GM19452 (cell line): ENCODE data around the gene CAPN11.

Experiments used
- ATAC-seq: cut with Tn5 transposase; IDR thresholded peaks from one replicate; pipeline ENCODE4 v1.9.1; 2021; ENCODE audit not compliant: unreplicated experiment

Gene CAPN11

GRCh38 chr6:44202972-44203750, 44.5 kb downstream of the CAPN11 start:
- ATAC-seq = no peak

- no peak for ATAC-seq
Observed at GRCh38 chr6:44203955-44204354, 45.3 kb downstream of the CAPN11 start.

- no peak for ATAC-seq
Observed at GRCh38 chr6:44207966-44208365, 49.3 kb downstream of the CAPN11 start.

GRCh38 chr6:44211284-44211683, 52.7 kb downstream of the CAPN11 start:
- ATAC-seq = no peak

- no peak for ATAC-seq
Observed at GRCh38 chr6:44214307-44214706, 55.7 kb downstream of the CAPN11 start.

- ATAC-seq = no peak
Observed at GRCh38 chr6:44216677-44217331, 58.2 kb downstream of the CAPN11 start, which contains the start of gene MYMX. TSS of gene MYMX (plus strand) at chr6:44216926. CDS start at chr6:44217472, 546 bp downstream.

GRCh38 chr6:44217332-44218143, 58.9 kb downstream of the CAPN11 start:
- ATAC-seq = no peak

GRCh38 chr6:44219053-44219814, 60.6 kb downstream of the CAPN11 start:
- ATAC-seq = peak; percentile 52

GRCh38 chr6:44219815-44220784, 61.5 kb downstream of the CAPN11 start:
- no peak for ATAC-seq

GRCh38 chr6:44220913-44221290, 62.3 kb downstream of the CAPN11 start:
- ATAC-seq = no peak

GRCh38 chr6:44221291-44221960, 62.8 kb downstream of the CAPN11 start:
- no peak for ATAC-seq

GRCh38 chr6:44221961-44222335, 63.3 kb downstream of the CAPN11 start:
- no peak for ATAC-seq

GRCh38 chr6:44222486-44223318, 64.1 kb downstream of the CAPN11 start:
- no peak for ATAC-seq

GRCh38 chr6:44223319-44224028, 64.9 kb downstream of the CAPN11 start, which contains the start of gene SLC29A1:
TSS of gene SLC29A1 (plus strand) at chr6:44223595. CDS start at chr6:44227314, 3,719 bp downstream.
- peak; percentile 48 for ATAC-seq

- no peak for ATAC-seq
Observed at GRCh38 chr6:44224029-44224964, 65.7 kb downstream of the CAPN11 start.

GRCh38 chr6:44224965-44225305, 66.3 kb downstream of the CAPN11 start:
- ATAC-seq = no peak
